ENCODE measurements around the gene BTBD3. TPM values are rescaled to one million over a fixed set of nuclear protein-coding genes. Genes with fewer than 3 reads are reported as not detected.

BTBD3 gene
- total and polyA plus RNA-seq, 2 experiments from 2014 or later = 22.3 to 68.3 TPM

- WGBS (ENCODE audit: low lambda C conversion rate, missing lambda C conversion rate) = 95% methylated on average over 4 of the region's 4 CpGs
- H3K9me2 ChIP-seq (replicated peaks; ENCODE audit: insufficient read depth) = no peaks in the 10 kb centered on the region
- H3K4me2 ChIP-seq = no peak overlapping the region
- H3K36me3 ChIP-seq (replicated peaks; ENCODE audit: insufficient read depth, low read depth) = no peaks in the 10 kb centered on the region
- no peak overlapping the region for H3K27ac ChIP-seq
- TF ChIP-seq EZH2phosphoT487 (IDR thresholded peaks at IDR 0.05; ENCODE audit: low read depth, severe bottlenecking, unreplicated experiment) (no peak), CTCF (IDR thresholded peaks at IDR 0.05; ENCODE audit: poor library complexity) (no peak), EZH2 (IDR thresholded peaks at IDR 0.05; ENCODE audit: borderline replicate concordance) (no peak)
- H3K4me3 ChIP-seq = no peak overlapping the region
- no peak for DNase-seq (ENCODE audit: low spot score)
- H3K27me3 ChIP-seq = no peaks in the 10 kb centered on the region
- H3K9me3 ChIP-seq (ENCODE audit: low read depth) = no peaks in the 10 kb centered on the region
- no peaks in the 10 kb centered on the region for H3K79me2 ChIP-seq
- H2AFZ ChIP-seq = no peak overlapping the region
- no peaks in the 10 kb centered on the region for H3K4me1 ChIP-seq (ENCODE audit: insufficient read depth)
- H4K20me1 ChIP-seq (ENCODE audit: insufficient read depth, poor library complexity, severe bottlenecking) = no peaks in the 10 kb centered on the region
Measured at GRCh38 chr20:11952639-11953038, 34.9 kb downstream of the BTBD3 start.

GRCh38 chr20:11957911-11958310 is 40.2 kb downstream of the BTBD3 start:
- Histone ChIP-seq H2AFZ (no peak overlapping the region), H3K4me3 (no peak overlapping the region), H3K4me1 (ENCODE audit: insufficient read depth) (no peaks in the 10 kb centered on the region), H3K9me3 (ENCODE audit: low read depth) (no peaks in the 10 kb centered on the region), H3K9me2 (replicated peaks; ENCODE audit: insufficient read depth) (no peaks in the 10 kb centered on the region), H4K20me1 (ENCODE audit: insufficient read depth, poor library complexity, severe bottlenecking) (no peaks in the 10 kb centered on the region), H3K4me2 (no peak overlapping the region), H3K36me3 (replicated peaks; ENCODE audit: insufficient read depth, low read depth) (no peaks in the 10 kb centered on the region), H3K79me2 (no peaks in the 10 kb centered on the region), H3K27ac (no peak overlapping the region), H3K27me3 (no peaks in the 10 kb centered on the region)
- no peak for DNase-seq (ENCODE audit: low spot score)
- TF ChIP-seq EZH2phosphoT487 (IDR thresholded peaks at IDR 0.05; ENCODE audit: low read depth, severe bottlenecking, unreplicated experiment) = no peak
- TF ChIP-seq CTCF (IDR thresholded peaks at IDR 0.05; ENCODE audit: poor library complexity) = no peak
- no peak for TF ChIP-seq EZH2 (IDR thresholded peaks at IDR 0.05; ENCODE audit: borderline replicate concordance)

- no peak overlapping the region for H3K4me2 ChIP-seq
- WGBS (ENCODE audit: low lambda C conversion rate, missing lambda C conversion rate) = 84% methylated on average over 24 of the region's 24 CpGs
Measured at GRCh38 chr20:11958855-11959254, 41.2 kb downstream of the BTBD3 start.

More at GRCh38 chr20:11958855-11959254, 41.2 kb downstream of the BTBD3 start:
- Histone ChIP-seq H3K27me3 (no peaks in the 10 kb centered on the region), H3K4me3 (no peak overlapping the region), H2AFZ (no peak overlapping the region), H3K36me3 (replicated peaks; ENCODE audit: insufficient read depth, low read depth) (no peaks in the 10 kb centered on the region), H3K9me2 (replicated peaks; ENCODE audit: insufficient read depth) (no peaks in the 10 kb centered on the region), H3K27ac (no peak overlapping the region), H3K4me1 (ENCODE audit: insufficient read depth) (no peaks in the 10 kb centered on the region), H3K9me3 (ENCODE audit: low read depth) (no peaks in the 10 kb centered on the region), H4K20me1 (ENCODE audit: insufficient read depth, poor library complexity, severe bottlenecking) (no peaks in the 10 kb centered on the region), H3K79me2 (no peaks in the 10 kb centered on the region)
- no peak for DNase-seq (ENCODE audit: low spot score)
- TF ChIP-seq EZH2phosphoT487 (IDR thresholded peaks at IDR 0.05; ENCODE audit: low read depth, severe bottlenecking, unreplicated experiment) (no peak), CTCF (IDR thresholded peaks at IDR 0.05; ENCODE audit: poor library complexity) (no peak), EZH2 (IDR thresholded peaks at IDR 0.05; ENCODE audit: borderline replicate concordance) (no peak)

Data from hepatocyte (in vitro differentiated cells).